Osteocyte (in vitro differentiated cells): ENCODE data around the gene COMMD6. TPM values are rescaled to one million over a fixed set of nuclear protein-coding genes. Genes with fewer than 3 reads are reported as not detected.

ENCODE experiments used
- DNase-seq: peaks from one replicate; pipeline ENCODE4 v3.0.0; 2021; ENCODE audit warnings: mixed read lengths; ENCODE audit not compliant: unreplicated experiment; ENCODE audit errors: extremely low spot score
- H3K27ac Mint-ChIP-seq: one replicate; pipeline ENCODE4 v1.8.0; 2021; ENCODE audit warnings: mild to moderate bottlenecking, mixed read lengths; ENCODE audit not compliant: unreplicated experiment
- H3K27me3 Mint-ChIP-seq: one replicate; pipeline ENCODE4 v1.8.0; 2021; ENCODE audit warnings: mixed read lengths; ENCODE audit not compliant: unreplicated experiment
- H3K36me3 Mint-ChIP-seq: one replicate; pipeline ENCODE4 v1.8.0; 2021; ENCODE audit warnings: mixed read lengths; ENCODE audit not compliant: unreplicated experiment
- H3K4me1 Mint-ChIP-seq: one replicate; pipeline ENCODE4 v1.8.0; 2021; ENCODE audit warnings: mixed read lengths; ENCODE audit not compliant: unreplicated experiment
- H3K4me3 Mint-ChIP-seq: one replicate; pipeline ENCODE4 v1.8.0; 2021; ENCODE audit warnings: mild to moderate bottlenecking, moderate library complexity, mixed read lengths; ENCODE audit not compliant: unreplicated experiment
- H3K9me3 Mint-ChIP-seq: one replicate; pipeline ENCODE4 v1.8.0; 2021; ENCODE audit warnings: mixed read lengths; ENCODE audit not compliant: unreplicated experiment
- total RNA-seq: library from RNA; stranded (reverse); gene quantifications from 2 replicates; pipeline ENCODE4 v1.2.1, GENCODE V29; 2021
- TF ChIP-seq, protein P1 (sequence below): fragments of 200-600 bp; sonication (generic); IDR thresholded peaks from 2 replicates; pipeline ENCODE4 v1.5.0; 2021; ENCODE audit warnings: antibody characterized with exemption, mild to moderate bottlenecking, moderate library complexity

COMMD6 gene
- total RNA-seq, 1 donor from 2014 or later = 124 TPM

DNA sequence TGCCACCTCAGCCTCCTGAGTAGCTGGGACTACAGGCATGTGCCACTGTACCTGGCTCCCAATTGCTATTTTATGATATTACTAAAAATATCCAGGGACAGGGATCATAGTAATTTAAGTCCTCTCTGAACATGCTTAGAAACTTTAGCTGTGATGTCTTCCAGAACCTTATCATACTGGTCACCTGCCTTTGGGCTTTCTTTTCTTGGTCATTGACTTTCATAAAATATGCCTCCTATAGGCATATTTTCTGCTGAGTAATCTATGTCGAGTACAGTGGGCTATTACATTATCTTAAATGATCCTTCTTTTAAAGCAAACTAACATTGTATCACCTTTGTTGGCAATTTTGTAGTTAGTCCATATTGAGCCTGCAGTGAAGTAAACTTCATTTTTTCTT lies 18.2 kb upstream of the COMMD6 start:
- H3K4me3 Mint-ChIP-seq = no peak overlapping the region
- DNase-seq = no peak
- TF ChIP-seq, protein P1, sequence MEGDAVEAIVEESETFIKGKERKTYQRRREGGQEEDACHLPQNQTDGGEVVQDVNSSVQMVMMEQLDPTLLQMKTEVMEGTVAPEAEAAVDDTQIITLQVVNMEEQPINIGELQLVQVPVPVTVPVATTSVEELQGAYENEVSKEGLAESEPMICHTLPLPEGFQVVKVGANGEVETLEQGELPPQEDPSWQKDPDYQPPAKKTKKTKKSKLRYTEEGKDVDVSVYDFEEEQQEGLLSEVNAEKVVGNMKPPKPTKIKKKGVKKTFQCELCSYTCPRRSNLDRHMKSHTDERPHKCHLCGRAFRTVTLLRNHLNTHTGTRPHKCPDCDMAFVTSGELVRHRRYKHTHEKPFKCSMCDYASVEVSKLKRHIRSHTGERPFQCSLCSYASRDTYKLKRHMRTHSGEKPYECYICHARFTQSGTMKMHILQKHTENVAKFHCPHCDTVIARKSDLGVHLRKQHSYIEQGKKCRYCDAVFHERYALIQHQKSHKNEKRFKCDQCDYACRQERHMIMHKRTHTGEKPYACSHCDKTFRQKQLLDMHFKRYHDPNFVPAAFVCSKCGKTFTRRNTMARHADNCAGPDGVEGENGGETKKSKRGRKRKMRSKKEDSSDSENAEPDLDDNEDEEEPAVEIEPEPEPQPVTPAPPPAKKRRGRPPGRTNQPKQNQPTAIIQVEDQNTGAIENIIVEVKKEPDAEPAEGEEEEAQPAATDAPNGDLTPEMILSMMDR = no peak
- no peaks in the 10 kb centered on the region for H3K27me3 Mint-ChIP-seq
- no peak overlapping the region for H3K27ac Mint-ChIP-seq
- H3K9me3 Mint-ChIP-seq = no peaks in the 10 kb centered on the region
- peaks cover 6% of the 10 kb centered on the region for H3K4me1 Mint-ChIP-seq
- H3K36me3 Mint-ChIP-seq = peaks cover 17% of the 10 kb centered on the region

DNA sequence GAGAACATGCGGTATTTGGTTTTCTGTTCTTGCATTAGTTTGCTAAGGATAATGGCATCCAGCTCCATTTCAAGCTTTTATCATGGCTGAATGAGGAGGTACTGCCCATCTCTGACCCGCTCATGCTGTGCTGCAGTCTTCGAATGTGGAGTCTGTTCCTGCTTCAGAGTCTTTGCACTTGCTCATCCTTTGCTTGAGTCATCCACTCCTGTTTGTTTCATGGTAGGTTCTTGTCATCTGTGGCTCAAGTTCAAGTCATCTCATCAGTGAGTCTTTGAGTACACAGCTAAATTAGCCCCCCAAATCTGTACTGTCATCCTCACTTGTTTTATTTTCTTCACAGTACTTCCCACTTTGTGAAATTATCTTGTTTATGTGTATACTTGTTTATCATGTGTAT lies 17.3 kb upstream of the COMMD6 start:
- H3K36me3 Mint-ChIP-seq = peaks cover 17% of the 10 kb centered on the region
- no peak for DNase-seq
- TF ChIP-seq, protein P1 = no peak
- H3K27ac Mint-ChIP-seq = no peak overlapping the region
- no peaks in the 10 kb centered on the region for H3K9me3 Mint-ChIP-seq
- no peak overlapping the region for H3K4me3 Mint-ChIP-seq
- no peaks in the 10 kb centered on the region for H3K27me3 Mint-ChIP-seq
- peaks cover 13% of the 10 kb centered on the region for H3K4me1 Mint-ChIP-seq

DNA sequence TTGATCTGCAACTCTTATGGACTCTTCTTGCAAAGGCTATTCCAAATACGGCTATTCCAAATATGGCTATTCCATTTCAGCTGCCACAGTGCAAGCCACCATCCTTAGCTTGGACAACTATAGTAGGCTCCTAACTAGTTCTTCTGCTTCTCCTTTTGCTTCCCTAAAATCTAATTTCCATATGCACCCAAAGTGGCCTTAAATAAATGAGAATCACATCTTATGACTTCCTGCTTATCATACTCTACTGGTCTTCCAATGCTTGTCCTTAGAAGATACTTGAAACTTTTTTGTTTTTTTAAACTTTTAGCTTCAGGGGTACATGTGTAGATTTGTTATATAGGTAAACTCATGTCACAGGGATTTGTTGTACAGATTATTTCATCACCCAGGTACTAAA lies 16.8 kb upstream of the COMMD6 start:
- Mint-ChIP-seq H3K27ac (no peak overlapping the region), H3K27me3 (no peaks in the 10 kb centered on the region), H3K36me3 (peaks cover 17% of the 10 kb centered on the region), H3K9me3 (no peaks in the 10 kb centered on the region), H3K4me1 (peaks cover 13% of the 10 kb centered on the region), H3K4me3 (no peak overlapping the region)
- no peak for DNase-seq
- TF ChIP-seq, protein P1 = no peak

DNA sequence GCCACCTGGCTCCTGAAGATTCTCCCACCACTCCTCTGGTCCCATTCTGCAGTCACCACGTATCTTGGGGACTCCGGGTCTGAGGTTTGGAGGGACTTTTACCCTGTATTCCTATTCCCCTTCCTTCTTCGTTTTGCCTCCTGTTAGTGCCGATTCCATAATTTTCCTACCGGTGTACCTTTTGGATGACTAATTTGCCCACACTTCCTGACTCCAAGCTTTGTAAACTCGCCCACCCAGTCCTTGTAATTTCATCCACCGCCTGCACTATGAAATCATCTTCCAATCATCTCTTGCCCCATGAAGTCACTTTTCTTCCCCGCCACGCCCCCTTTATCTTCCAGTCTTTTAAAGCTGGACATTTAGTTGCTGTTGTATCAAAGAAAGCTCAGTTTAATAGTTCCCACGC lies 12.5 kb upstream of the COMMD6 start:
- TF ChIP-seq, protein P1 = no peak
- peak overlapping the region; percentile 97 for H3K27ac Mint-ChIP-seq
- peaks cover 21% of the 10 kb centered on the region for H3K4me1 Mint-ChIP-seq
- no peaks in the 10 kb centered on the region for H3K27me3 Mint-ChIP-seq
- no peaks in the 10 kb centered on the region for H3K9me3 Mint-ChIP-seq
- H3K36me3 Mint-ChIP-seq = peaks cover 12% of the 10 kb centered on the region
- no peak for DNase-seq
- peak overlapping the region; percentile 89 for H3K4me3 Mint-ChIP-seq

DNA sequence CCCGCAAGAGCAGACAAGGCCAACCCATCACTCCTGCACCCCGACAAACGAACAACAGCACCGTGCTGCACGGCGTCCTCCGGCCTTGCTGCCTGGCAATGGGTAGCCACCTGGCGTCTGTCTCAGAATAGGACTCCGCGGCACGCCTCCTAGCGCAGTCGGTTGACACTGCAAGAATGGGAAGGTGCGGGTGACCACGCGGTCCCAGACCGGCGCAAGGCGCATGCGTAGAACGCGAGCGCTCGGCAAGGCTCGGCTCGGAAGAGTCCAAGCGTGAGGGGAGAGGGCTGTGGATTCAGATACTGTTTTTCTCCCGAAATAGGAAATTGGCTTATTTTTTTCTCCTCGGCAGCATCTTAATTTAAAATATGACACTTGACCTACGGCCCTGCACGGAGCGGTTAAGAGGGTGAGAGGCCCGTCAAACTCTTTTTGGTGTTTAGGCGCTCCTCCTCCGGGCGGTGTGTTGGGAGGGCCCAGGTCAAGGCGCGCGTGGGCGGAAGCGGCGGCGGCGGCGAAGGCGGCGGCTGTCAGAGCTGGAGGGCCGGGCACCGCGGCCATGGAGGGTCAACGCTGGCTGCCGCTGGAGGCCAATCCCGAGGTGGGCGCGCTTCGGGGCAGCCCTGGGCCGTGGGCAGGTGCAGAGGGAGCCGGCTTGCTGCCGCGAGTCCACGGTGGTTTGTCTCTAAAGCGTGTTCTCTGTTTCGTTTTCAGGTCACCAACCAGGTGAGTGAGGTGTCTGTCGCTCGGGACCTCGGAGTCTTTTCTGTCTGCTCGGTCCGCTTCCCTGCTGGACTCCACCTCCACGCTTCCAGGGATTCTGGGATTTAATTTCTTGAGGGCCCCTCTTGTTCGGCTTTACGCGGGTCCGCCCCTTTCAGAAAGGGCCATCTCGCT lies 11.9 kb upstream of the COMMD6 start, which contains the start of gene UCHL3:
TSS of gene UCHL3 (plus strand) at position 530 of the 897 bp plus-strand sequence. CDS start at position 560, 30 bp downstream.
- TF ChIP-seq, protein P1 = peak; percentile 94
- Mint-ChIP-seq H3K4me1 (peaks cover 21% of the 10 kb centered on the region), H3K36me3 (peaks cover 6% of the 10 kb centered on the region), H3K9me3 (no peaks in the 10 kb centered on the region), H3K27ac (peak within 1 kb of the TSS; percentile 97), H3K4me3 (peak within 1 kb of the TSS; percentile 89), H3K27me3 (no peaks in the 10 kb centered on the region)
- DNase-seq = peak; percentile 99
